ENCODE data around the gene DEDD.

DEDD gene

GRCh38 chr1:161162806-161163205 is 30.3 kb upstream of the DEDD start:
- no peak for DNase-seq

DNA sequence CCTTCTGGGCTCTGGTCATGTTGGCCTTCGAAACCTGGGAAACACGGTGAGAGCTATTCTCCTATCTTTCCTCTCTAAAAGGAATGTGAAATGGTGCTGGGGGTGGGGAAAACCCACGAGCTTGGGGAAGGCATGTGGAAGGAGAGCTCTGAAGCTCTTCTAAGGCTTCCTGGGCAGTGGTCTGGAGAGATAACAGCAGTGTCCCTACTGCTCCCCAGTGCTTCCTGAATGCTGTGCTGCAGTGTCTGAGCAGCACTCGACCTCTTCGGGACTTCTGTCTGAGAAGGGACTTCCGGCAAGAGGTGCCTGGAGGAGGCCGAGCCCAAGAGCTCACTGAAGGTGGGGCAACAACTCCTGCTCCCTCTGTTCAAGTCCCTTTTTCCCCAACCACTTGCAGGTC is 29.6 kb upstream of the DEDD start:
- DNase-seq, result no peak

GRCh38 chr1:161161652-161162051 is 29.2 kb upstream of the DEDD start:
- DNase-seq, result no peak

GRCh38 chr1:161160671-161161145 is 28.2 kb upstream of the DEDD start:
- no peak for DNase-seq

GRCh38 chr1:161159913-161160243 is 27.4 kb upstream of the DEDD start:
- no peak for DNase-seq

GRCh38 chr1:161159087-161159912 is 26.8 kb upstream of the DEDD start, which contains the start of gene USP21:
TSS of gene USP21 (plus strand) at chr1:161159500. CDS start at chr1:161160641, 1,141 bp downstream.
- peak; percentile 94 for DNase-seq

DNA sequence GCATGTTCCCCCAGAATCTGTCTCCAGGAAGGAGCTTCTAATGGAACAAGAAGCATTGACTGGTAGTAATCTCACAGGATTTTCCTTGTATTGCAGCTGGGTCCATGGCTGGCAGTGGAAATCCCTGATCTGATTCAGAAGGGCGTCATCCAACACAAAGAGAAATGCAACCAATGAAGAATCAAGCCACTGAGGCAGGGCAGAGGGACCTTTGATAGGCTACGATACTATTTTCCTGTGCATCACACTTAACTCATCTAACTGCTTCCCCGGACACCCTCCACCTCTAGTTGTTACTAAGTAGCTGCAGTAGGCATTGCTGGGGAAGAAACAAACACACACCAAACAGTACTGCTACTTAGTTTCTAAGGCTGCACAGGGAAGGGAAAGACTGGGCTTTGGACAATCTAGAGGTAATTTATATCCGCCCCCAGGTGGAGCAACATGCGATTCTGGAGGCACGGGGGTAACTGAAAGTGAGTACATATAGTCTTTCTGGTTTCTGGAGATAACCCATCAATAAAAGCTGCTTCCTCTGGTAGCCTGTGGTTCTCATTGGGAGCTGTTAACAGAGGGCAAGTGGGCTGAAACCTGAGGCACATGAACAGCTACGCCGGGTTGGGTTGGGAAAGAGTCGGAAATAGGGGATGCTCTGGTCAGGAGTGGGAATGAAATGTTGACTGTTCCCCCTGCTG is 26.0 kb upstream of the DEDD start:
- DNase-seq, result no peak

- no peak for DNase-seq
These were observed 25.4 kb upstream of the DEDD start for GRCh38 chr1:161157867-161158266.

- peak; percentile 84 for DNase-seq
These were observed 21.3 kb upstream of the DEDD start, which contains the start of gene UFC1 for GRCh38 chr1:161153682-161154337. TSS of gene UFC1 (plus strand) at chr1:161153978. CDS start at chr1:161153998, 20 bp downstream.

- no peak for DNase-seq
These were observed 20.7 kb upstream of the DEDD start for GRCh38 chr1:161153176-161153575.

- DNase-seq, result no peak
These were observed 13.4 kb upstream of the DEDD start for GRCh38 chr1:161145832-161146231.

- DNase-seq, result no peak
These were observed 8.4 kb upstream of the DEDD start for GRCh38 chr1:161140755-161141400.

DNA sequence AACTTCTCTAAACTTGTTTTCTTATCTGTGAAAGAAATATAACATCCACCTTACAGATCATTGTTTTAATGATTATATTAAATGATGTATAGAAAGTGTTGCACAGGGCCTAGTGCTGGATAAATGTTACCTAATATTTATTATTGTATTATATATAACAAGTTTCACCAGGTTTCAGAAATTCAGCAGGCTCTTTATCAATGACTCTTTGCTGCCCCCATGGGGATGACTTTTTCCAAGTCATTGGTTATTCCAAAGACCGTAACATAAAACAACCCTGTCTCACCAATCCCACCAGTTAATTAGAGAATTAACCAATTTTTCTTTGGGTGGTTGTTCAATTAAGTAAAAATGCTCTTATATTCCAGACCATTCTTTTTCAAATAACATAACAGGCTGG is 7.3 kb upstream of the DEDD start:
- peak; percentile 46 for DNase-seq

GRCh38 chr1:161138431-161138830 is 6.0 kb upstream of the DEDD start:
- no peak for DNase-seq

DNA sequence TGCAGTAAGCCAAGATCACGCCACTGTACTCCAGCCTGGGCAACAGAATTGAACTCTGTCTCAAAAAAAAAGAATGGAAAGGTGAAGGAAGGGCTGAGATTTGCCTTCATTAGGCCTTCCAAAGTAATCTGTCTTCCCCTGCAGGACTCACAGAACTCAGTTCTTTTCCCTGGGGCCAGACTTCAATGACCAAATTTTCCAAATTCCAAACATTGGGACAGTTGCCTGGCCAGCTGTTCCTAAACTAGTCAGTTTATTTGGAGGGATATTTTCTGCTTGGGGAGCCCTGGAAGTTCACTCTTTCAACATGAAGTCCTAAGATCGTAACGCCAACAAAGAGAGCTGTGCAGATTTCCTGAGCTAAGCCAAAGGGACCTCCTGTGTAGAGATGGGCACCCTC is 5.4 kb upstream of the DEDD start:
- DNase-seq, result no peak

- no peak for DNase-seq
These were observed 813 bp upstream of the DEDD start for GRCh38 chr1:161133220-161133740.

GRCh38 chr1:161131523-161132409 is 701 bp downstream of the DEDD start:
- no peak for DNase-seq

GRCh38 chr1:161130266-161130665 is 2.2 kb downstream of the DEDD start:
- no peak for DNase-seq

DNA sequence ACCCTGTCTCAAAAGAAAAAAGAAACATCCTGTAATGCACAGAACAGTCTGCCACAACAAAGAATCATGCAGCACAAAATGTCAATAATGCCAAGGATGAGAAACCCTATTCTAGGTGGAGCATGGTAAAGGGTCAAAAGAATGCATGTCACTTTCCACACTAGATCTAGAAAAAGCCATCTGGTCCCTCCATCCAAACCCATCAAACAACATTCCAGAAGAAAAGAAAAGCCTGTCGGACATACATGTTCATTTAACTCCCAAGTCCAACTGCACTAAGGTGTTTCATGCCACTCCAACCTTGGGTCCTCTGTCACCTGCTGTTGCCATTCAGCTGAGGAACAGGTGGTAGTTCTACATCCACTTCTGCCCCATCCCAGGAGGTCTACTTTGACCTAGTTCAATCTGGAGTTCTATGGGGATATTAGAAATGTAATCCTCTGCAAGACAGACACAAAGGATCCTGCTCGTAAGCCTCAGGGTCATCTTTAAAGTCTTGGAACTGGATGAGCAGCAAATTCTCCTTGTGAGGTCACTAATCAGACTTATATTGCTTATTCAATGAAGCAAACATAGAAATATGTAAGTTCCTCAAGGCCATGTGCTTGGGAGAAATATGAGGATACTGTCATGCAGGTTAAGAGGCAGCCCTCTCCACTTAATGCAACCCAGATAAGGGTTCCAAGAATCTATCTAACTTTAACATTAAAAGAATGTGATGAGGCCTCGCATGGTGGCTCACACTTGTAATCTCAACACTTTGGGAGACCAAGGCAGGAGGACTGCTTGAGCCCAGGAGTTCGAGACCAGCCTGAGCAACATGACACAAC is 3.7 kb downstream of the DEDD start:
- no peak for DNase-seq

DNA sequence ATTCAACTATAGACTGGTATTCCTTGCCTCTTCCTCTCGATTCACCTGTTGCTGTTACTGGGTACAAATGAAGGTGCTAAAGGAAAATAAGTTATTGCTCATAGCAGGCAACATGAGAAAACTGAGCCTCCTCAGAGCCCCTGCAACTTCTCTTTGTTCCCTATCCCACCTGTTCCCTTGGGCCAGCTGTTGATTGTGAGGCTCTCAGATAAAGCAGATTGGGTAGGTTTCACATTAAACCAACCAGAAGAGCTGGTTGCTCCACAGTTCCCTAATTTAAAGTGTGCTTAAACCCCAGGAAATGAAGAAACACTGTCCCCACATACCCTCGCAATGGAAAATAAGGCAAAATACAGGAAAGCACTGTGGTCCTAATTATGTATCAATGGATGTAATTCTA is 4.8 kb downstream of the DEDD start:
- no peak for DNase-seq

DNA sequence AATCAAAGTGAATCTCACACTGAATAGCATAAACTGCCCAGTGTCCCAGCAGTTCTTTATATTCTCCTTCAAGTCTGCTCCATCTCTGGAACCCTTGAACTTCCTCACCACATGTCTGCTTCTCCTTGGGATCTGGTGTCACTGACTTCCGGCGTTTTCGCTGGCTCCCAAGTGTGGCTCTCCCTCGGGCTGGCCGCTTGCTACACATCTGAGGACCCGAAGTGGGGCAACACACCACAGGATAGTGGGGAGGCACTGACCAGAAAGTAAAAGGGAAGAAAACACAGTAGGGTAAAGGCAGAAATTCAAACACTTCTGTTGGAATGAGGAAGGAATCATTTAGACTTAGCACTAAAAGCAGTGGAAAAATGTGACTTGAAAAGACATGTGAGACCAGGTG is 9.5 kb downstream of the DEDD start:
- no peak for DNase-seq
